Measurements from ENCODE around the gene HSPA1A. TPM values are rescaled to one million over a fixed set of nuclear protein-coding genes. Genes with fewer than 3 reads are reported as not detected.
A peak's percentile ranks its signal among the peaks of the same experiment; 100 is the strongest.

Gene HSPA1A
- total and polyA plus RNA-seq, 9 of the 15 experiments (the other 6 are each of a cell fraction or from before 2014, with no cell fraction given), result 2.2 to 273 (median 107) TPM

GRCh38 chr6:31861919-31862343, 46.6 kb downstream of the HSPA1A start (continued):
- TF ChIP-seq, protein P1, sequence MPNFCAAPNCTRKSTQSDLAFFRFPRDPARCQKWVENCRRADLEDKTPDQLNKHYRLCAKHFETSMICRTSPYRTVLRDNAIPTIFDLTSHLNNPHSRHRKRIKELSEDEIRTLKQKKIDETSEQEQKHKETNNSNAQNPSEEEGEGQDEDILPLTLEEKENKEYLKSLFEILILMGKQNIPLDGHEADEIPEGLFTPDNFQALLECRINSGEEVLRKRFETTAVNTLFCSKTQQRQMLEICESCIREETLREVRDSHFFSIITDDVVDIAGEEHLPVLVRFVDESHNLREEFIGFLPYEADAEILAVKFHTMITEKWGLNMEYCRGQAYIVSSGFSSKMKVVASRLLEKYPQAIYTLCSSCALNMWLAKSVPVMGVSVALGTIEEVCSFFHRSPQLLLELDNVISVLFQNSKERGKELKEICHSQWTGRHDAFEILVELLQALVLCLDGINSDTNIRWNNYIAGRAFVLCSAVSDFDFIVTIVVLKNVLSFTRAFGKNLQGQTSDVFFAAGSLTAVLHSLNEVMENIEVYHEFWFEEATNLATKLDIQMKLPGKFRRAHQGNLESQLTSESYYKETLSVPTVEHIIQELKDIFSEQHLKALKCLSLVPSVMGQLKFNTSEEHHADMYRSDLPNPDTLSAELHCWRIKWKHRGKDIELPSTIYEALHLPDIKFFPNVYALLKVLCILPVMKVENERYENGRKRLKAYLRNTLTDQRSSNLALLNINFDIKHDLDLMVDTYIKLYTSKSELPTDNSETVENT (CRISPR knock-in tag; IDR thresholded peaks at IDR 0.05), result peak; percentile 31; the same call in 1 of the 2 replicates
- TF ChIP-seq, protein P2, sequence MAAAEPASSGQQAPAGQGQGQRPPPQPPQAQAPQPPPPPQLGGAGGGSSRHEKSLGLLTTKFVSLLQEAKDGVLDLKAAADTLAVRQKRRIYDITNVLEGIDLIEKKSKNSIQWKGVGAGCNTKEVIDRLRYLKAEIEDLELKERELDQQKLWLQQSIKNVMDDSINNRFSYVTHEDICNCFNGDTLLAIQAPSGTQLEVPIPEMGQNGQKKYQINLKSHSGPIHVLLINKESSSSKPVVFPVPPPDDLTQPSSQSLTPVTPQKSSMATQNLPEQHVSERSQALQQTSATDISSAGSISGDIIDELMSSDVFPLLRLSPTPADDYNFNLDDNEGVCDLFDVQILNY (CRISPR knock-in tag; IDR thresholded peaks at IDR 0.05), result peak; percentile 64; the same call in 1 of the 2 replicates
- no peak for TF ChIP-seq CREB1 (IDR thresholded peaks at IDR 0.05)
- TF ChIP-seq CREB1 (CRISPR knock-in tag; IDR thresholded peaks at IDR 0.05), result no peak
- TF ChIP-seq OTX1 (CRISPR knock-in tag; IDR thresholded peaks at IDR 0.05), result peak; percentile 30; the same call in 1 of the 2 replicates
- TF ChIP-seq ZNF609 (CRISPR knock-in tag; IDR thresholded peaks at IDR 0.05; ENCODE audit: borderline replicate concordance), result peak; percentile 8; the same call in 1 of the 2 replicates
- TF ChIP-seq HDAC1 (IDR thresholded peaks at IDR 0.05), result no peak
- TF ChIP-seq, protein P3, sequence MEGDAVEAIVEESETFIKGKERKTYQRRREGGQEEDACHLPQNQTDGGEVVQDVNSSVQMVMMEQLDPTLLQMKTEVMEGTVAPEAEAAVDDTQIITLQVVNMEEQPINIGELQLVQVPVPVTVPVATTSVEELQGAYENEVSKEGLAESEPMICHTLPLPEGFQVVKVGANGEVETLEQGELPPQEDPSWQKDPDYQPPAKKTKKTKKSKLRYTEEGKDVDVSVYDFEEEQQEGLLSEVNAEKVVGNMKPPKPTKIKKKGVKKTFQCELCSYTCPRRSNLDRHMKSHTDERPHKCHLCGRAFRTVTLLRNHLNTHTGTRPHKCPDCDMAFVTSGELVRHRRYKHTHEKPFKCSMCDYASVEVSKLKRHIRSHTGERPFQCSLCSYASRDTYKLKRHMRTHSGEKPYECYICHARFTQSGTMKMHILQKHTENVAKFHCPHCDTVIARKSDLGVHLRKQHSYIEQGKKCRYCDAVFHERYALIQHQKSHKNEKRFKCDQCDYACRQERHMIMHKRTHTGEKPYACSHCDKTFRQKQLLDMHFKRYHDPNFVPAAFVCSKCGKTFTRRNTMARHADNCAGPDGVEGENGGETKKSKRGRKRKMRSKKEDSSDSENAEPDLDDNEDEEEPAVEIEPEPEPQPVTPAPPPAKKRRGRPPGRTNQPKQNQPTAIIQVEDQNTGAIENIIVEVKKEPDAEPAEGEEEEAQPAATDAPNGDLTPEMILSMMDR (IDR thresholded peaks at IDR 0.05 in 2 of 3, conservative IDR thresholded peaks at IDR 0.05 in 1 of 3; ENCODE audit: insufficient read depth in 2 of 3, low read depth in 1 of 3, low read length in 3 of 3), result no peak
- no peak for TF ChIP-seq ZNF316 (IDR thresholded peaks at IDR 0.05)
- no peak for TF ChIP-seq NFYB (IDR thresholded peaks at IDR 0.05; ENCODE audit: extremely low read depth, insufficient read length)
- TF ChIP-seq KAT7 (CRISPR knock-in tag; IDR thresholded peaks at IDR 0.05; ENCODE audit: borderline replicate concordance), result 0 out of 2 replicates have a peak, but pooled peaks have one; percentile 8
- no peak for TF ChIP-seq HDAC2 (IDR thresholded peaks at IDR 0.05)
- no peak for TF ChIP-seq L3MBTL2 (IDR thresholded peaks at IDR 0.05)
- TF ChIP-seq NR4A1 (CRISPR knock-in tag; IDR thresholded peaks at IDR 0.05), result no peak; the same call in 1 of the 2 replicates
- TF ChIP-seq NR4A1 (tag; IDR thresholded peaks at IDR 0.05), result 0 out of 2 replicates have a peak, but pooled peaks have one; percentile 11
- TF ChIP-seq, protein P4, sequence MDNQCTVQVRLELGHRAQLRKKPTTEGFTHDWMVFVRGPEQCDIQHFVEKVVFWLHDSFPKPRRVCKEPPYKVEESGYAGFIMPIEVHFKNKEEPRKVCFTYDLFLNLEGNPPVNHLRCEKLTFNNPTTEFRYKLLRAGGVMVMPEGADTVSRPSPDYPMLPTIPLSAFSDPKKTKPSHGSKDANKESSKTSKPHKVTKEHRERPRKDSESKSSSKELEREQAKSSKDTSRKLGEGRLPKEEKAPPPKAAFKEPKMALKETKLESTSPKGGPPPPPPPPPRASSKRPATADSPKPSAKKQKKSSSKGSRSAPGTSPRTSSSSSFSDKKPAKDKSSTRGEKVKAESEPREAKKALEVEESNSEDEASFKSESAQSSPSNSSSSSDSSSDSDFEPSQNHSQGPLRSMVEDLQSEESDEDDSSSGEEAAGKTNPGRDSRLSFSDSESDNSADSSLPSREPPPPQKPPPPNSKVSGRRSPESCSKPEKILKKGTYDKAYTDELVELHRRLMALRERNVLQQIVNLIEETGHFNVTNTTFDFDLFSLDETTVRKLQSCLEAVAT (IDR thresholded peaks at IDR 0.05), result peak in 1 of 2 experiments; percentile 50; a peak in 2 of 4 replicates
